ENCODE results near the gene SLC4A8. TPM values are rescaled to one million over a fixed set of nuclear protein-coding genes. Genes with fewer than 3 reads are reported as not detected.

SLC4A8 gene
- polyA plus RNA-seq, 1 donor (not counting 4 experiments of a cell fraction or from before 2014, with no cell fraction given): 2.3 TPM

GRCh38 chr12:51397670-51398069 is 27.0 kb upstream of the SLC4A8 start:
- TF ChIP-seq CTCF (optimal IDR thresholded peaks at IDR 0.05 in 1 of 3, IDR thresholded peaks at IDR 0.05 in 1 of 3, conservative IDR thresholded peaks at IDR 0.05 in 1 of 3; ENCODE audit: extremely low read depth in 1 of 3, insufficient read depth in 2 of 3, low read length in 3 of 3) (no peak), EZH2 (IDR thresholded peaks at IDR 0.05; ENCODE audit: low read length) (no peak)
- no peak overlapping the region for H3K4me2 ChIP-seq (ENCODE audit: control insufficient read depth, extremely low read depth, insufficient read depth, low read depth, low read length)
- no peaks in the 10 kb centered on the region for H3K79me2 ChIP-seq (ENCODE audit: control insufficient read depth, insufficient read depth, low read length)
- no peaks in the 10 kb centered on the region for H3K36me3 ChIP-seq (ENCODE audit: control insufficient read depth in 2 of 2, extremely low read depth in 1 of 2, insufficient read depth in 2 of 2, low read length in 2 of 2)
- H3K9ac ChIP-seq (ENCODE audit: control insufficient read depth, extremely low read depth, insufficient read depth, low read length): no peak overlapping the region
- no peaks in the 10 kb centered on the region for H3K9me3 ChIP-seq (ENCODE audit: control insufficient read depth, low read depth, low read length)
- no peak overlapping the region for H3K4me3 ChIP-seq (ENCODE audit: control insufficient read depth in 2 of 3, extremely low read depth in 1 of 3, insufficient read depth in 2 of 3, low read depth in 1 of 3, low read length in 3 of 3)
- no peaks in the 10 kb centered on the region for H3K27me3 ChIP-seq (ENCODE audit: control insufficient read depth, extremely low read depth, insufficient read depth, low read length)
- H3K27ac ChIP-seq (ENCODE audit: control insufficient read depth, insufficient read depth, low read length): no peak overlapping the region
- DNase-seq (ENCODE audit: low read depth, low spot score): no peak
- no peak overlapping the region for H2AFZ ChIP-seq (ENCODE audit: control insufficient read depth, low read length)
- no peaks in the 10 kb centered on the region for H3K9me1 ChIP-seq (ENCODE audit: control insufficient read depth, extremely low read depth, insufficient read depth, low read length)
- FAIRE-seq: no peak
- H4K20me1 ChIP-seq (ENCODE audit: control insufficient read depth, extremely low read depth, insufficient read depth, low read length): no peaks in the 10 kb centered on the region
- H3K4me1 ChIP-seq (ENCODE audit: control insufficient read depth, extremely low read depth, insufficient read depth, low read length): peaks cover 21% of the 10 kb centered on the region
- dilution Hi-C loops (cut with MboI; ENCODE audit: extremely low pct_ligation_motif_present, low sequenced_read_pairs): no loop called here

- H2AFZ ChIP-seq (ENCODE audit: control insufficient read depth, low read length): no peak overlapping the region
- no peaks in the 10 kb centered on the region for H3K79me2 ChIP-seq (ENCODE audit: control insufficient read depth, insufficient read depth, low read length)
- FAIRE-seq: no peak
- peaks cover 2% of the 10 kb centered on the region for H3K4me1 ChIP-seq (ENCODE audit: control insufficient read depth, extremely low read depth, insufficient read depth, low read length)
- H4K20me1 ChIP-seq (ENCODE audit: control insufficient read depth, extremely low read depth, insufficient read depth, low read length): no peaks in the 10 kb centered on the region
- dilution Hi-C loops (cut with MboI; ENCODE audit: extremely low pct_ligation_motif_present, low sequenced_read_pairs): no loop called here
- H3K27me3 ChIP-seq (ENCODE audit: control insufficient read depth, extremely low read depth, insufficient read depth, low read length): no peaks in the 10 kb centered on the region
- no peak for DNase-seq (ENCODE audit: low read depth, low spot score)
- no peak for TF ChIP-seq CTCF (optimal IDR thresholded peaks at IDR 0.05 in 1 of 3, IDR thresholded peaks at IDR 0.05 in 1 of 3, conservative IDR thresholded peaks at IDR 0.05 in 1 of 3; ENCODE audit: extremely low read depth in 1 of 3, insufficient read depth in 2 of 3, low read length in 3 of 3)
- H3K9me3 ChIP-seq (ENCODE audit: control insufficient read depth, low read depth, low read length): no peaks in the 10 kb centered on the region
- no peaks in the 10 kb centered on the region for H3K36me3 ChIP-seq (ENCODE audit: control insufficient read depth in 2 of 2, extremely low read depth in 1 of 2, insufficient read depth in 2 of 2, low read length in 2 of 2)
- no peak overlapping the region for H3K9ac ChIP-seq (ENCODE audit: control insufficient read depth, extremely low read depth, insufficient read depth, low read length)
- no peak overlapping the region for H3K27ac ChIP-seq (ENCODE audit: control insufficient read depth, insufficient read depth, low read length)
- no peak overlapping the region for H3K4me2 ChIP-seq (ENCODE audit: control insufficient read depth, extremely low read depth, insufficient read depth, low read depth, low read length)
- H3K9me1 ChIP-seq (ENCODE audit: control insufficient read depth, extremely low read depth, insufficient read depth, low read length): no peaks in the 10 kb centered on the region
- no peak overlapping the region for H3K4me3 ChIP-seq (ENCODE audit: control insufficient read depth in 2 of 3, extremely low read depth in 1 of 3, insufficient read depth in 2 of 3, low read depth in 1 of 3, low read length in 3 of 3)
These were observed 24.7 kb upstream of the SLC4A8 start for GRCh38 chr12:51399891-51400290.
